GM18526 (cell line): Measurements from ENCODE around the gene TMEM213.

Experiments used
- POLR2A ChIP-seq: IDR thresholded peaks from 3 replicates; pipeline ENCODE4 v1.6.1; 2011; ENCODE audit not compliant: insufficient read length; ENCODE audit errors: extremely low read depth

The TMEM213 gene

GRCh38 chr7:138825049-138825721, 27.4 kb downstream of the TMEM213 start:
- TF ChIP-seq POLR2A: no peak

- no peak for TF ChIP-seq POLR2A
These were observed 30.5 kb downstream of the TMEM213 start for GRCh38 chr7:138828302-138828701.

- TF ChIP-seq POLR2A: no peak
These were observed 31.5 kb downstream of the TMEM213 start for GRCh38 chr7:138829335-138829734.

- no peak for TF ChIP-seq POLR2A
These were observed 35.2 kb downstream of the TMEM213 start for GRCh38 chr7:138832966-138833365.

GRCh38 chr7:138833596-138833995, 35.8 kb downstream of the TMEM213 start:
- TF ChIP-seq POLR2A: no peak

- TF ChIP-seq POLR2A: no peak
These were observed 36.8 kb downstream of the TMEM213 start for GRCh38 chr7:138834583-138834982.

GRCh38 chr7:138835087-138835486, 37.3 kb downstream of the TMEM213 start:
- no peak for TF ChIP-seq POLR2A

- no peak for TF ChIP-seq POLR2A
These were observed 39.8 kb downstream of the TMEM213 start for GRCh38 chr7:138837627-138838026.

GRCh38 chr7:138838166-138838565, 40.4 kb downstream of the TMEM213 start:
- TF ChIP-seq POLR2A: no peak

GRCh38 chr7:138842111-138842510, 44.3 kb downstream of the TMEM213 start:
- TF ChIP-seq POLR2A: no peak

- no peak for TF ChIP-seq POLR2A
These were observed 46.1 kb downstream of the TMEM213 start for GRCh38 chr7:138843632-138844580.

- TF ChIP-seq POLR2A: no peak
These were observed 47.9 kb downstream of the TMEM213 start for GRCh38 chr7:138845711-138846110.

GRCh38 chr7:138848056-138848980, 50.5 kb downstream of the TMEM213 start:
- no peak for TF ChIP-seq POLR2A

- TF ChIP-seq POLR2A: no peak
These were observed 51.9 kb downstream of the TMEM213 start for GRCh38 chr7:138849701-138850100.

GRCh38 chr7:138852469-138852868, 54.7 kb downstream of the TMEM213 start:
- TF ChIP-seq POLR2A: no peak
